B cell (primary cell): Measurements from ENCODE around the gene TLE2. TPM values are rescaled to one million over a fixed set of nuclear protein-coding genes. Genes with fewer than 3 reads are reported as not detected.

Experiments
- ATAC-seq: fragments of 200-7000 bp; cut with Tn5 transposase; one replicate; pipeline ENCODE4 v1.10.0; 2021; ENCODE audit warnings: low read depth, mild to moderate bottlenecking, moderate number of reproducible peaks, moderate library complexity
- CTCF ChIA-PET: fragments of 350-600 bp; sonication (Branson Sonifier 250); formaldehyde crosslinking; loops from one replicate; lab custom pipeline; 2021; ENCODE audit warnings: antibody characterized with exemption, inconsistent platforms; lab: Charles Lee
- POLR2A ChIA-PET: fragments of 350-600 bp; sonication (Branson Sonifier 250); formaldehyde crosslinking; loops from one replicate; lab custom pipeline; 2021; ENCODE audit warnings: antibody characterized with exemption; lab: Charles Lee
- DNase-seq: peaks from one replicate; pipeline ENCODE4 v3.0.0; 2013
- H2AFZ ChIP-seq: 2 replicates; pipeline ENCODE4 v1.6.1; 2012; ENCODE audit warnings: mild to moderate bottlenecking, low read depth, low read length; ENCODE audit not compliant: insufficient read depth, poor library complexity, severe bottlenecking
- H3K27ac ChIP-seq, 2 donors: 1 replicate in 1 of 2; 2 replicates in 1 of 2; pipeline ENCODE4 v1.5.1; 2012 to 2013; ENCODE audit warnings: low read length in 2 of 2, mild to moderate bottlenecking in 2 of 2, moderate library complexity in 1 of 2
- H3K27me3 ChIP-seq, 4 experiments: fragments of 200-600 bp in 1 of 4; sonication (generic) in 1 of 4; replicated peaks in 1 of 4; 1 replicate in 2 of 4; 2 replicates in 2 of 4; pipeline versions ENCODE4 v1.6.1 to v1.7.0; 2013 to 2016; ENCODE audit warnings: low read length in 3 of 4, mild to moderate bottlenecking in 2 of 4, mixed read lengths in 1 of 4, moderate library complexity in 1 of 4; ENCODE audit not compliant: insufficient read depth in 4 of 4, control insufficient read depth in 3 of 4; ENCODE audit errors: control extremely low read depth in 1 of 4
- H3K36me3 ChIP-seq, 2 experiments: replicated peaks in 1 of 2; 1 replicate in 1 of 2; 2 replicates in 1 of 2; pipeline versions ENCODE4 v1.6.1 to v1.7.1; 2013; ENCODE audit warnings: low read length in 1 of 2; ENCODE audit not compliant: insufficient read depth in 2 of 2, control insufficient read depth in 1 of 2; ENCODE audit errors: control extremely low read depth in 1 of 2, extremely low read depth in 1 of 2
- H3K4me1 ChIP-seq, 2 donors: fragments of 200-600 bp in 1 of 2; sonication (generic) in 1 of 2; 1 replicate in 1 of 2; 2 replicates in 1 of 2; pipeline versions ENCODE4 v1.5.1 to v1.6.1; 2013 to 2017; ENCODE audit warnings: low read length in 2 of 2; ENCODE audit not compliant: control insufficient read depth in 2 of 2, insufficient read depth in 2 of 2
- H3K4me2 ChIP-seq: replicated peaks from 2 replicates; pipeline ENCODE3; 2012; ENCODE audit warnings: mild to moderate bottlenecking, low read depth, low read length; ENCODE audit not compliant: poor library complexity, severe bottlenecking
- H3K4me3 ChIP-seq, 5 experiments: fragments of 200-600 bp in 1 of 5; sonication (generic) in 1 of 5; 1 replicate in 3 of 5; 2 replicates in 2 of 5; pipeline versions ENCODE4 v1.5.1 to v1.7.0; 2011 to 2016; ENCODE audit warnings: low read length in 4 of 5, mild to moderate bottlenecking in 4 of 5, low read depth in 2 of 5, control low read depth in 1 of 5, moderate library complexity in 1 of 5; ENCODE audit not compliant: insufficient read depth in 1 of 5; ENCODE audit errors: control extremely low read depth in 1 of 5, extremely low read depth in 1 of 5
- H3K79me2 ChIP-seq: fragments of 200-600 bp; sonication (generic); one replicate; pipeline ENCODE4 v1.6.0; 2016; ENCODE audit warnings: low read length; ENCODE audit not compliant: control insufficient read depth, insufficient read depth
- H3K9ac ChIP-seq: fragments of 200-600 bp; sonication (generic); 2 replicates; pipeline ENCODE4 v1.6.1; 2017; ENCODE audit warnings: mild to moderate bottlenecking, low read length, moderate library complexity
- H3K9me3 ChIP-seq, 3 donors: one replicate each; pipeline versions ENCODE4 v1.6.1 to v1.7.1; 2013; ENCODE audit warnings: low read length in 2 of 3; ENCODE audit not compliant: control insufficient read depth in 2 of 3, insufficient read depth in 1 of 3; ENCODE audit errors: control extremely low read depth in 1 of 3
- H4K20me1 ChIP-seq: 2 replicates; pipeline ENCODE4 v1.6.0; 2012; ENCODE audit warnings: mild to moderate bottlenecking, low read length; ENCODE audit not compliant: insufficient read depth, control insufficient read depth, poor library complexity, severe bottlenecking
- H3K27ac Mint-ChIP-seq: one replicate; pipeline ENCODE4 v1.8.0; 2021; ENCODE audit warnings: mixed read lengths
- H3K27me3 Mint-ChIP-seq: one replicate; pipeline ENCODE4 v1.8.0; 2021; ENCODE audit warnings: mixed read lengths
- H3K4me1 Mint-ChIP-seq: one replicate; pipeline ENCODE4 v1.8.0; 2021; ENCODE audit warnings: mixed read lengths
- H3K4me3 Mint-ChIP-seq: one replicate; pipeline ENCODE4 v1.8.0; 2021; ENCODE audit warnings: mixed read lengths
- H3K9me3 Mint-ChIP-seq: one replicate; pipeline ENCODE4 v1.8.0; 2022; ENCODE audit warnings: mixed read lengths; ENCODE audit not compliant: insufficient read depth
- CTCF ChIP-seq: fragments of 200-600 bp; IDR thresholded peaks from one replicate; pipeline ENCODE4 v1.8.0; 2022; ENCODE audit warnings: antibody characterized with exemption, mild to moderate bottlenecking
- EZH2 ChIP-seq: IDR thresholded peaks from 2 replicates; pipeline ENCODE4 v1.6.1; 2012; ENCODE audit warnings: borderline replicate concordance, low read depth, mild to moderate bottlenecking, moderate library complexity, low read length; ENCODE audit not compliant: insufficient read depth, poor library complexity, severe bottlenecking
- WGBS: methylation state at CpG from one replicate; pipeline ENCODE4 v1.1.5; 2013; ENCODE audit warnings: missing lambda C conversion rate; ENCODE audit not compliant: insufficient coverage; 5-methylcytosine and 5-hydroxymethylcytosine counted together
- intact Hi-C: fragments of 100-400 bp; cut with micrococcal nuclease; formaldehyde crosslinking; loops from one replicate; pipeline ENCODE4 v1.10.0; 2022
- polyA plus RNA-seq: library from polyadenylated mRNA; depleted of rRNA; stranded (reverse); fragments of >200 nt; gene quantifications from 2 replicates; pipeline ENCODE4 v1.2.3, GENCODE V29; 2012
- total RNA-seq, 2 donors: library from RNA; stranded (reverse); fragments of 120-200 nt in 1 of 2; gene quantifications; 1 replicate in 1 of 2; 2 replicates in 1 of 2; pipeline versions ENCODE4 v1.2.3 to v1.2.4, GENCODE V29; 2013 to 2022

TLE2 gene
- total and polyA plus RNA-seq, 2 donors (not counting 1 experiment from before 2014, with no cell fraction given), result 3.0 to 5.3 TPM

GRCh38 chr19:3027292-3027691 is 1.8 kb downstream of the TLE2 start:
- Histone ChIP-seq H3K4me2 (no peak overlapping the region), H3K36me3 (no peaks in the 10 kb centered on the region), H3K4me1 (peaks cover 24 to 30% of the 10 kb centered on the region in 2 donors), H4K20me1 (no peaks in the 10 kb centered on the region), H3K79me2 (no peaks in the 10 kb centered on the region), H3K9me3 (peaks cover 0 to 12% (median 2%) of the 10 kb centered on the region in 3 donors), H3K4me3 (no peak overlapping the region), H3K27me3 (peaks cover 0 to 58% (median 30%) of the 10 kb centered on the region in 4 experiments), H2AFZ (no peak overlapping the region), H3K9ac (no peak overlapping the region), H3K27ac (no peak overlapping the region)
- TF ChIP-seq EZH2, result no peak
- 79% methylated on average over 2 of the region's 2 CpGs for WGBS
- H3K27me3 Mint-ChIP-seq, result peaks cover 62% of the 10 kb centered on the region
- CTCF ChIA-PET, result no interaction called here
- no peaks in the 10 kb centered on the region for H3K9me3 Mint-ChIP-seq
- POLR2A ChIA-PET, result no interaction called here
- peaks cover 20% of the 10 kb centered on the region for H3K4me1 Mint-ChIP-seq
- H3K4me3 Mint-ChIP-seq, result peak overlapping the region; percentile 71
- no peak overlapping the region for H3K27ac Mint-ChIP-seq
- ATAC-seq, result no peak
- DNase-seq, result no peak
- intact Hi-C loops, result no loop called here

DNA sequence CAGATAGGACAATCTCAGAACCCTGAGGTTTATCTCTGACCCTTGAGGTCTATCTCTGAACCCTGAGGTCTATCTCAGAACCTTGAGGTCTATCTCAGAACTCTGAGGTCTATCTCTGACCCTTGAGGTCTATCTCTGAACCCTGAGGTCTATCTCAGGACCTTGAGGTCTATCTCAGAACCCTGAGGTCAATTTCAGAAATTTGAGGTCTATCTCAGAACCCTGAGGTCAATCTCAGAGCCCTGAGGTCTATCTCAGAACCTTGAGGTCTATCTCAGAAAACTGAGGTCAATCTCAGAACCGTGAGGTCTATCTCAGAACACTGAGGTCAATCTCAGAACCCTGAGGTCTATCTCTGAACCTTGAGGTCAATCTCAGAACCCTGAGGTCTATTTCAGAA is 2.3 kb downstream of the TLE2 start:
- no peak for TF ChIP-seq CTCF
- no peak for TF ChIP-seq EZH2
- Histone ChIP-seq H2AFZ (no peak overlapping the region), H3K4me1 (peaks cover 24 to 30% of the 10 kb centered on the region in 2 donors), H3K4me3 (no peak overlapping the region), H3K9me3 (peaks cover 0 to 12% (median 2%) of the 10 kb centered on the region in 3 donors), H3K36me3 (no peaks in the 10 kb centered on the region), H3K27me3 (peaks cover 0 to 58% (median 30%) of the 10 kb centered on the region in 4 experiments), H3K4me2 (no peak overlapping the region), H3K79me2 (no peaks in the 10 kb centered on the region), H3K27ac (no peak overlapping the region), H4K20me1 (no peaks in the 10 kb centered on the region), H3K9ac (no peak overlapping the region)
- Mint-ChIP-seq H3K4me1 (peaks cover 20% of the 10 kb centered on the region), H3K4me3 (no peak overlapping the region), H3K27ac (no peak overlapping the region), H3K27me3 (peaks cover 61% of the 10 kb centered on the region), H3K9me3 (no peaks in the 10 kb centered on the region)
- CTCF ChIA-PET, result no interaction called here
- intact Hi-C loops, result no loop called here
- 94% methylated on average over 1 of the region's 1 CpG for WGBS
- ATAC-seq, result no peak
- POLR2A ChIA-PET, result no interaction called here
- no peak for DNase-seq
